ENCODE data around the gene AUH.
A peak's percentile ranks its signal among the peaks of the same experiment; 100 is the strongest.

The AUH gene

DNA sequence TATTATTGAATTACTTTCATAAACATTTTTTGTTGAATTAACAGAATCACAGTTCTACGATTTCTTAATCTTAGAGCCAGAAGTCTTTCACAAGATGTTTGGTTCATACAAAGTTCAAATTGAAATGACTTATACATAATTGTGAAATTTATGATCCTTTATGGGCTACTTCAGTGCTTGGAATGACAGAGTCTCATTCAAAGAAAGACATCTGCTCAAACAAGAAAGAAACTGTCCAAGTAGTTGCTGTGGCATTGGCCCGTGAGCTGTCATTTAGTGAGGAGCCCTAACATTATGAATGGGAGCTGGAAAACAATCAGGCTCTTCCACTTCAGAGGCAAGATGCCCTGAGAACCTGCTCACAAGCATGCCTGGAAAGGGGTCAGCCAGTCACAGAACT lies 63.4 kb downstream of the AUH start:
- Mint-ChIP-seq H3K4me1 (no peaks in the 10 kb centered on the region), H3K27me3 (no peaks in the 10 kb centered on the region), H3K4me3 (no peak overlapping the region), H3K27ac (no peak overlapping the region), H3K9me3 (no peaks in the 10 kb centered on the region)
- no peak for DNase-seq
- no peak for ATAC-seq

- Mint-ChIP-seq H3K27me3 (no peaks in the 10 kb centered on the region), H3K4me1 (no peaks in the 10 kb centered on the region), H3K9me3 (no peaks in the 10 kb centered on the region), H3K4me3 (no peak overlapping the region), H3K27ac (no peak overlapping the region)
- ATAC-seq: no peak
- no peak for DNase-seq
Measured at GRCh38 chr9:91297306-91297705, 64.4 kb downstream of the AUH start.

GRCh38 chr9:91296354-91296753 lies 65.4 kb downstream of the AUH start:
- Mint-ChIP-seq H3K4me3 (no peak overlapping the region), H3K4me1 (no peaks in the 10 kb centered on the region), H3K27ac (no peak overlapping the region), H3K27me3 (no peaks in the 10 kb centered on the region), H3K9me3 (no peaks in the 10 kb centered on the region)
- ATAC-seq (no peak), DNase-seq (no peak)

- ATAC-seq (no peak), DNase-seq (no peak)
- Mint-ChIP-seq H3K27ac (no peak overlapping the region), H3K9me3 (no peaks in the 10 kb centered on the region), H3K4me3 (no peak overlapping the region), H3K4me1 (no peaks in the 10 kb centered on the region), H3K27me3 (no peaks in the 10 kb centered on the region)
Measured at GRCh38 chr9:91295357-91295756, 66.4 kb downstream of the AUH start.

DNA sequence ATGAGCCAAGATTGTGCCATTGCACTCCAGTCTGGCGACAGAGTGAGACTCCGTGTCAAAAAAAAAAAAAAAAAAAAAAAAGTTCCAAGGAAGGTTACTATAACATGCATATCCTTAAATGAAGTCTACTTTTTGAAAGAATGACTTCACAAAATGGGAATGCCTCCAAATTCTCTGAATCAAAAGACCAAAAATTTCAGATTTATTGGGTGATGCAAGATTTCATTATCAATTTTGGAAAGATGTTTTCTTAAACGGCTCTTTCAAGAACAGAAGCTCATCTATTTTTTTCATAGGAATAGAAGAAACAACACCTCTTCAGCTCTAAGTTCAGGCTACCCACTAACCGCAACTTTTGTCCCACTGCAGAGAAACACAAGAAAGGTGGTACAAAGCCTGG lies 69.9 kb downstream of the AUH start:
- ATAC-seq: no peak
- no peaks in the 10 kb centered on the region for H3K4me1 Mint-ChIP-seq
- H3K27me3 Mint-ChIP-seq: no peaks in the 10 kb centered on the region

GRCh38 chr9:91289244-91289643 lies 72.5 kb downstream of the AUH start:
- H3K4me1 Mint-ChIP-seq: peaks cover 8% of the 10 kb centered on the region
- no peaks in the 10 kb centered on the region for H3K9me3 Mint-ChIP-seq
- no peaks in the 10 kb centered on the region for H3K27me3 Mint-ChIP-seq
- no peak overlapping the region for H3K27ac Mint-ChIP-seq
- H3K4me3 Mint-ChIP-seq: no peak overlapping the region
- DNase-seq (no peak), ATAC-seq (no peak)

More for the DNA sequence above, 69.9 kb downstream of the AUH start:
- Mint-ChIP-seq H3K27ac (no peak overlapping the region), H3K4me3 (no peak overlapping the region), H3K9me3 (no peaks in the 10 kb centered on the region)
- no peak for DNase-seq

DNA sequence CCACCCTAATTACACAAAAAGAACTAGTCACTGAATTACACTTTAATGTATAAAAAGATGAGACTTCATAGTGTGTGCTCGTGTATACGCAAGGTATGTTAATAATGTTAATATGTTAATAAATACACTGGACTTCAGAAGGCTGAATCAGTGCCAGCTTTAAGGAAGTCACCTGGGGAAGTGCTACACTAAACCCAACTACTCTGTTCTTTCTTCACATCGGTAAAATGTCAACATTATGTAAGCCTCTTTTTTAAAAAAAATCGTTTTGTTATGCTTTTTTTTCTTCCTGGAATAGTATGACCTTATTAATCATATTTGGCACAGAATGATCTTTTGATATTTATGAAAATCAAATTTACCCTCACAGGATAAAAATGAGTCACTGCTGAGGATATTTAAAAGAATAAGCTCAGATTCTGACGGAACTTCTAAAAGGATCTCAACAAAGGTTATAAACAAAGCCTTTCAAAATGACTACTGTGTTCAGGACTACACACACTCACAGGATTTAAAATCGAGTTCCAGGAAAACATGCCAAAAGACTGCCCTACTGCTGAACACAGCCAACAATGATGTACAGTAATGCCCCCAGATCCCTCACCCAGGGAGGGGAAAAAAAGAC lies 75.9 kb downstream of the AUH start:
- Mint-ChIP-seq H3K9me3 (no peaks in the 10 kb centered on the region), H3K27me3 (no peaks in the 10 kb centered on the region), H3K4me3 (no peak overlapping the region), H3K4me1 (peaks cover 8% of the 10 kb centered on the region), H3K27ac (no peak overlapping the region)
- DNase-seq (no peak), ATAC-seq (no peak)

- peaks cover 8% of the 10 kb centered on the region for H3K4me1 Mint-ChIP-seq
- no peak overlapping the region for H3K4me3 Mint-ChIP-seq
- DNase-seq: no peak
Measured at GRCh38 chr9:91282292-91282691, 79.4 kb downstream of the AUH start.

DNA sequence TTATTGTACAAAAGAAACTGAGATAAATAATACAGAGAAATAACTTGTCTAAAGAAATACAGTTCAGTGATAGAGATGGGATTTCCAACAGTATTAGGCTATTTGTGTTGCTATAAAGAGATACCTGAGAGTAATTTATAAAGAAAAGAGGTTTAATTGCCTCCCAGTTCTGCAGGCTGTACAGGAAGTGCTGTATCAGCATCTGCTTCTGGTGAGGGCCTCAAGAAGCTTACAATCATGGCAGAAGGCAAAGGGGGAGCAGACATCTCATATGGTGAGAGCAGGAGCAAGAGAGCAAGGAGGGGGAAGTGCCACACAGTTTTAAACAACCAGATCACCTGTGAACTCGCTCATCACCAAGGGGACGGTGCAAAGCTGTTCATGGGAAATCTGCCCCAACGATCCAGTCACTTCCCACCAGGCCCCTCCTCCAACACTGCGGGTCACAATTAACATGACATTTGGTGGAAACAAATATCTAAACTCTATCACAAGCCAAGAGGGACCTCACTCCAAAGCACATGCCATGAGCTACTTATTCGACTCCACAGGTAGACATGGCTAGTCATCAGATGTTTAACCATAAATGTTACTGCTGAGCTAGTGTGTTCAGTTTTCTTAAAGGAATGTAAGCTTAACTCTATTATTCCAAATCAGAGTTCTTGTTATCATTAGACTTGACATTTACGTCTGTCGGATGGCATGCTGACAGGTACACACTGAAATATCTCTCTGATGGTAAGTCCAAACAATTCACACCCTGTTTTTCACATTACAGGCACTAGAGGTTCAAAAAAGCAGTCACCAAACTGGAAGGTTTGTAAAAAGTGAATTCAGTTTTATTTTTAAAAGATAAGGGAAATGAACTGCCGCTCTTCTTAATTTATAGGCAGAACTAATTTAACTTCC lies 82.2 kb downstream of the AUH start:
- no peak for DNase-seq
- H3K27me3 Mint-ChIP-seq: no peaks in the 10 kb centered on the region
- H3K27ac Mint-ChIP-seq: no peak overlapping the region
- H3K9me3 Mint-ChIP-seq: no peaks in the 10 kb centered on the region
- no peak overlapping the region for H3K4me3 Mint-ChIP-seq
- peaks cover 8% of the 10 kb centered on the region for H3K4me1 Mint-ChIP-seq
- ATAC-seq: no peak

More at GRCh38 chr9:91282292-91282691, 79.4 kb downstream of the AUH start:
- Mint-ChIP-seq H3K27me3 (no peaks in the 10 kb centered on the region), H3K9me3 (no peaks in the 10 kb centered on the region), H3K27ac (no peak overlapping the region)
- no peak for ATAC-seq

DNA sequence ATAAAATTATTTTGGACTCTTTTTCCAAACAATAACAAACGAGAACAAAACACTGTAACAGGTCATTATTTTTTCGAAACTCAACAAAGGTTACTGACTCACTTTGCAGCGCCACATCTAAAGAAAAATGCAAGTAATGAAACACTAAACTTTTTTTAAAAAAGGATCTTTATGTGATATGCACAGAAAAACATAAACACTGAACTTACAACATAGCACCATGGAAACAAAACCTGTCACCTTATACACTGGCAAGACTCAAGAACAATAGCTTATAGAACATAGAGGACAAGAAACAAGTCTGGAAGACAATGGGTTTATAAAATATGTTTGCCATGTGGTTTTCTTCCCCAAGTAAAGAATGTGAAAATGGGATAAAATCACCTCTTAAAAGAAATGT lies 85.2 kb downstream of the AUH start:
- ATAC-seq: no peak
- DNase-seq: no peak
- Mint-ChIP-seq H3K27me3 (no peaks in the 10 kb centered on the region), H3K4me1 (peaks cover 10% of the 10 kb centered on the region), H3K9me3 (no peaks in the 10 kb centered on the region), H3K4me3 (no peak overlapping the region), H3K27ac (peak overlapping the region in 1 of 2 donors; percentile 66)

DNA sequence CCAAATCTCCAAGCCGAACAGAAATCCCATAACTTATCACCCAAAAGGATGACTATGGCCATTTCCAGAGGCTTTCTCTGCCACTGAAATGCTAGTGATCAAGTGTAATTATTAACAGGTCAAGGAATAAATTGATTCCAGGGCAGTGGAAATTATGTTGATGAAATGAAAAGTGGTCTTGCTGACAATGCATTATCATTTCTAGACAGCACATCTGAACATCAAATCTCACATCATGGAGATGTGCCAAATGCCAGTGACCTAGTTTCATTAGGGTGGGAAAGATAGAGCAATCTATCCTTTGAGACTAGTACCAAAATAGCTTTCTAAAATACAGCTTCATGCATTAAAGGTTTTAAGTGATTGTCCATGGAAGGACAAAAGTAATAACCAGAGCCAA lies 86.1 kb downstream of the AUH start:
- DNase-seq (no peak), ATAC-seq (no peak)
- no peak overlapping the region for H3K4me3 Mint-ChIP-seq
- H3K4me1 Mint-ChIP-seq: peaks cover 10% of the 10 kb centered on the region
- H3K9me3 Mint-ChIP-seq: no peaks in the 10 kb centered on the region
- H3K27ac Mint-ChIP-seq: no peak overlapping the region
- H3K27me3 Mint-ChIP-seq: no peaks in the 10 kb centered on the region

- H3K27ac Mint-ChIP-seq: no peak overlapping the region
- H3K4me1 Mint-ChIP-seq: peaks cover 10% of the 10 kb centered on the region
- no peak overlapping the region for H3K4me3 Mint-ChIP-seq
- ATAC-seq (no peak), DNase-seq (no peak)
- no peaks in the 10 kb centered on the region for H3K9me3 Mint-ChIP-seq
- H3K27me3 Mint-ChIP-seq: no peaks in the 10 kb centered on the region
Measured at GRCh38 chr9:91274949-91275492, 86.7 kb downstream of the AUH start.

- no peak overlapping the region for H3K4me3 Mint-ChIP-seq
- DNase-seq (no peak), ATAC-seq (peak; percentile 92)
- H3K4me1 Mint-ChIP-seq: peaks cover 10% of the 10 kb centered on the region
- H3K27me3 Mint-ChIP-seq: no peaks in the 10 kb centered on the region
- H3K9me3 Mint-ChIP-seq: no peaks in the 10 kb centered on the region
- no peak overlapping the region for H3K27ac Mint-ChIP-seq
Measured at GRCh38 chr9:91273853-91274552, 87.7 kb downstream of the AUH start.

- Mint-ChIP-seq H3K9me3 (no peaks in the 10 kb centered on the region), H3K27ac (no peak overlapping the region), H3K4me1 (peaks cover 10% of the 10 kb centered on the region)
Measured at GRCh38 chr9:91271156-91271555, 90.6 kb downstream of the AUH start.

DNA sequence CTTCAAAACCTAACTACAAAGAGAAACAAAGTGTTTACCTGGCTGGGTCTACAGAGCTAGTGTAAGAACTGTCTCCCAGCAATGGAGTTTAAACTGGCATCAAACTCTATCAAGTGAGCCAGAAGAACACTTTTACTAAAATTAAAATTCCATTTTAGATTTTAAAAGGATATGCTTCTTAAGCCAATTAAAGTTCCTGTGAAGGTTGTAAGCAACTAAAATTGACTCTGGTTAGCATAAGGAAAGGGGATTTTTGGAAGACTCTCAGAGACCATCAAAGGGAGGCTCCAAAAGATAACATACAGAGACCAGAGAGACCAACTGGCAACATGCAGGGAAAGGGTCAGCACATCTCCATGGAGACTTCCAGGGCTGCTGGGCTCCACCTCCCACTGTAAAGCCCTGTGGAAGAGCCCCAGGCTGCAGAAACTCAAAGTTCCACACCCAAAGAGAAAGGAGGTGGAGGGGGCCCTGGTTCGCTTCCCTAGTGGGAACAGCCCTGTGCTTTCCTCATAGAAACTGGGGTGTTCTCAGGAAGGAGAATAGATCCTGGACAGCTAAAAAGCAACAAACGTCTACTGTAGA lies 91.7 kb downstream of the AUH start:
- ATAC-seq (no peak), DNase-seq (no peak)
- Mint-ChIP-seq H3K27me3 (no peaks in the 10 kb centered on the region), H3K9me3 (peaks cover 4% of the 10 kb centered on the region in 2 donors), H3K4me3 (no peak overlapping the region), H3K4me1 (peaks cover 7% of the 10 kb centered on the region), H3K27ac (peak overlapping the region in 1 of 2 donors; percentile 13)

More at GRCh38 chr9:91271156-91271555, 90.6 kb downstream of the AUH start:
- Mint-ChIP-seq H3K4me3 (no peak overlapping the region), H3K27me3 (no peaks in the 10 kb centered on the region)
- ATAC-seq (no peak), DNase-seq (no peak)

All from stimulated activated naive CD8-positive, alpha-beta T cell treated with anti-CD3 and anti-CD28 coated beads, Interleukin-15, amount 100 ng/mL, for 72 hours (primary cell).